GM12891 (cell line): ENCODE measurements around the gene DUS2.

Experiments used
- POLR2A ChIP-seq: IDR thresholded peaks from 2 replicates; pipeline ENCODE4 v1.6.1; 2011; ENCODE audit warnings: low read depth, low read length, control low read depth
- POLR2AphosphoS5 ChIP-seq: IDR thresholded peaks from 2 replicates; pipeline ENCODE4 v1.6.1; 2011; ENCODE audit warnings: low read depth, low read length, control low read depth
- SPI1 ChIP-seq: IDR thresholded peaks from 2 replicates; pipeline ENCODE4 v1.6.1; 2011; ENCODE audit warnings: low read depth, low read length, control low read depth

- TF ChIP-seq POLR2A (no peak), SPI1 (no peak), POLR2AphosphoS5 (no peak)
Measured at GRCh38 chr16:68091380-68092261, 68.5 kb downstream of the DUS2 start.
